Measurements from ENCODE around the gene GPN1.

Gene GPN1

DNA sequence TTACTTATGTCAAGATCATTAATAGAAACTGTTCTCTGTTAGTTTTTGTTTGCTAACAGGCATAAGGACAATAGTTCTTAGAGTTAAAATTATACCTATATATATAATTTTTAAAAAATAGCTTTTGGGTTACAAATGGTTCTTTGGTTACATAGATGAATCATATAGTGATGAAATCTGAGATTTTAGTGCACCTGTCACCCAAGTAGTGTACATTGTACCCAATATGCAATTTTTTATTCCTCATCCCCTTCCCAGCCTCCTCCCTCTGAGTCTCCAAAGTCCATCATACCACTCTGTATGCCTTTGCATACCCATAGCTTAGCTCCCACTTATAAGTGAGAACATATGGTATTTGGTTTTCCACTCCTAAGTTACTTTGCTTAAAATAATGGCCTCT is 61.2 kb downstream of the GPN1 start:
- no peak for TF ChIP-seq CTCF (IDR thresholded peaks at IDR 0.05)

- TF ChIP-seq CTCF (IDR thresholded peaks at IDR 0.05): no peak
Measured at GRCh38 chr2:27697660-27698059, 68.8 kb downstream of the GPN1 start.

All from LNCAP (cell line).